ENCODE measurements around the gene RASA4B.
"Not testable (repeated sequence)": the region's sequence is repeated elsewhere in the genome, so short reads cannot be mapped to it uniquely, and the experiment has no call there.

Gene RASA4B

DNA sequence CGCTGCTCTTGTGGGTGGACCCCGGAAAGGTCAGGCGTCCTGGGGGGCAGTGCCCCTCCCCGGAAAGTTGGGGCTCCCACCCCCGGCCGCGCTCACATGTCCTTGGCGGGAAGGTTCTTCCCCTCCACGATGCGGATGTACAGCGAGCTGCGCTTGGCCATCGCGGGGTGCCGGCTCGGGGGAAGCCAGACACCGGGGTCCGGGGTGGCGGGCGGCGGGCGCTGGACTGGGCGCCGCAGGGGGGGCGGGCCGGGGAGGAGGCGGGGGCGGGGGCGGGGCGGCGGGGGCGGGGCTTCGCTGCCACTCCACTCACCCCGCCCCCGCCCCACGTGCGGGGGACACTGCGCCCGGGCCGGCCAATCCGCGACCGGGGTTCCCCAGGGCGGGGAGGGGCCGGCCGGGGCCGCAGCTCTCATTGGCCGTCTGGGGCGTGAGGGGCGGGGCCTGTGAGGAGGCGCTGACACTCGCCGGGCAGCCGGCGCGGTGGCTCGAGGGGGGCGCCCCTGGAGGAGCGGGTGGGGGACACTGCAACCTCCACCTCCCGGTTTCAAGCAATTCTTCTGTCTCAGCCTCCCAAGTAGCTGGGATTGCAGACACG lies at the start of gene RASA4B:
Gene RASA4B, minus strand, starts transcription at position 228 of the 598 bp plus-strand sequence. Its CDS starts 67 bp downstream, at position 161.
- not testable (repeated sequence) for DNase-seq (ENCODE audit: low read depth in 1 of 2, low spot score in 1 of 2)

DNA sequence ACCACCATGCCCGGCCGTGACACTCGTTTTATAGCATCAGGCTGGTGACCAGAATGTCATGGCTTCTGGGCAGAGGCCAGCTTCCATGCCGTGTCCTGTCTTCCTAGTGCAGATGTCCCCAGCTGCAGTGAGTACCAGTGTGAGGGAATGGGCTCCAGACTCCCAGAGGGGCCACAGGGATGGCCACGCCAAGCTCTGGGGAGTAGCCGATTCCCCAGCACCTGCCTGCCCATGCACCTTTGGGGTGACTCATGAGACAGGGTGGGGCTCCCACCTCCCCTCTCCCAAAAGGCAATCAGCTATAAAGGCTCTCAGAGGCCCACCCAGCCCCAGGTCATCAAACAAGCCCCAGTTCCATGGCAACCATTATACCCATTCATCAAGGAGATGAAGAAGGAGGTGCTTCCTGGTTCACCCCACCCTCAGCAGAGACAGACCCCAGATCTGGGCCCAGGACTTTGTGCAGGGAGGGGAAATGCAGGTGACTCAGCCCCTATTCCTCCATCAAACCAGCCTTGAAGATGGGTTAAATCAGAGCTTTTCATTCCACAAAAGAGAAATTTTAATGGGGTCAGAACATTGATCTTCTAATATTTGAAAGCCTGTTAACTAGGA lies 33.3 kb upstream of the RASA4B start, which contains the start of gene SPDYE2:
Gene SPDYE2, plus strand, starts transcription at position 419 of the 615 bp plus-strand sequence. CDS start 2,030 bp downstream, outside the sequence.
- not testable (repeated sequence) for DNase-seq (ENCODE audit: low read depth in 1 of 2, low spot score in 1 of 2)

DNA sequence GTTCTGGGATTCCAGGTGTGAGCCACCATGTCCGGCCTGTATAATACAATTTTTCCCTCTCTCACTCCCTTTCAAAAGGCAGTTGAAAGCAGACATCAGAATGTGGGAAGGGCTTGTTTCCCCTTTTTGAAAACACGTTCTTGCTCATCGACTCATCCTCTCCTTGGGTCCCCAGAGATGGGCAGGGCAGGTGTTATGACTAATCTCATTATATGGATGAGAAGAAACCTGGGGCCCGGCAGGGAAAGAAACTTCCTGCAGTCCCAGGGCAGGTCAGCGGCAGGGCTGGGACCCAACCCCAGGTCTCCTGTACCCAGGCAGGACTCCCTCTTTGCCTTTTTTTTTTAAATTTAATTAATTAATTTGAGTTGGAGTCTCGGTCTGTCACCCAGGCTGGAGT lies 28.8 kb upstream of the RASA4B start:
- not testable (repeated sequence) for DNase-seq (ENCODE audit: low read depth in 1 of 2, low spot score in 1 of 2)

DNA sequence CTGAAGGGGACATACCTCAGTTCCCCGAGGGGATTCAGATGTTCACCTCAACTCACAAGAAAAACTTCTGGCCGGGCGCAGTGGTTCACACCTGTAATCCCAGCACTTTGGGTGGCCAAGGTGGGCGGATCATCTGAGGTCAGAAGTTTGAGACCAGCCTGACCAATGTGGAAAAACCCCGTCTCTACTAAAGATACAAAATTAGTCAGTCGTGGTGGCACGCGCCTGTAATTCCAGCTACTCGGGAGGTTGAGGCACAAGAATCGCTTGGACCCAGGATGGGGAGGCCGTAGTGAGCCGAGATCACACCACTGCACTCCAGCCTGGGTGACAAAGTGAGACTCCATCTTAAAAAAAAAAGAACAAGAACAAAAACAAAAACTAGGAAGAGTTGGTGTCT lies 27.7 kb upstream of the RASA4B start:
- not testable (repeated sequence) for DNase-seq (ENCODE audit: low read depth in 1 of 2, low spot score in 1 of 2)

DNA sequence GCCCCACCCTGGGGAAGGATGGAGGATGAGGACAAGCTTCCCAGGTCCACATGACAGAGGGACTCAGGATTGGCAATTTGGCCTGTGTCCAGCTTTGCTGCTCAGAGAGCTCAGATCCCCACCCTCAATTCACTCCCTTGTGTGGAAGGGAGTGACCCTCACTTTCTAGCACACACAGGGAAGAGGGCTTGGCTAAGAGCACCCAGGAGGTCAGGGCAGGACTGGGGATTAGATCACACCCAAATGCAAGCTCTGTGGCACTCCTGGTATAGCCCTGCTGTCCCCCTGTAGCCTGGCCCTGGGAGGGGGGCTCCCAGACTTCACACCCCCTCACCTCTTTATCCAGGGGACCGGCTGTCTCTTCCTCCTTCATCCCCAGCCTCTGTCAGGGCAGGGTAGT lies 26.8 kb upstream of the RASA4B start:
- not testable (repeated sequence) for DNase-seq (ENCODE audit: low read depth in 1 of 2, low spot score in 1 of 2)

DNA sequence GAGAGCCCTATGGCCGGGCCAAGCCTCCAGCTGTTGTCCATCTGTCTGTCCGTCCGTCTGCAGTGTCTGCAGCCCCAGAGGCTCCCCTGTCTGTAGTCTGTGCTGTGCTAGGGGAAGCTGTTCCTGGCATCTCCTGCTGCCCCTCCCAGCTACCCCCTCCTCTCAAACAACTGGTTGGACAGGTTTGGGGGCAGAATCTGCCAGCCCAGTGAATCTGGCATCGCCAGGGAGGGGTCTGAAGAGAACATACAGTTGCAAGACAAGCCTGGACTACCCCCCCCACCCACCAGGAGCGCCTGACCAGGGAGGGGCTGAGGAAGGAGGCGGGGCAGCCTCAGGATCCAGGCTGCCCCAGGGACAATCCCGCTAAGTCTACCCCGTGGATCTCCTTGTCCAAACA lies 26.0 kb upstream of the RASA4B start, which contains the start of gene UPK3BL2:
Gene UPK3BL2, minus strand, starts transcription at position 101 of the 400 bp plus-strand sequence. Its CDS starts 60 bp downstream, at position 41.
- not testable (repeated sequence) for DNase-seq (ENCODE audit: low read depth in 1 of 2, low spot score in 1 of 2)

DNA sequence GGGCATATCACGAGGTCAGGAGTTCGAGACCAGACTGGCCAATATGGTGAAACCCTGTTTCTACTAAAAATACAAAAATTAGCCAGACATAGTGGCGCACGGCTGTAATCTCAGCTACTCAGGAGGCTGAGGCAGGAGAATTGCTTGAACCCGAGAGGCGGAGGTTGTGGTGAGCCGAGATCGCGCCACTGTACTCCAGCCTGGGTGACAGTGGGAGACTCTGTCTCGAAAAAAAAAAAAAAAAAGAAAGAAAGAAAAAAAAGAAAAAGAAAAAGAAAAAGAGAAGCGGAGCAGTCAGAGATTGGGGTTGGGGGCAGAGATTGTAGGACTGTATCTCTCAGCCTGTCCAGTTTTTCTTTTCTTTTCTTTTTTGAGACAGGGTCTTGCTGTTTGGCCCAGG lies 25.2 kb upstream of the RASA4B start:
- not testable (repeated sequence) for DNase-seq (ENCODE audit: low read depth in 1 of 2, low spot score in 1 of 2)

DNA sequence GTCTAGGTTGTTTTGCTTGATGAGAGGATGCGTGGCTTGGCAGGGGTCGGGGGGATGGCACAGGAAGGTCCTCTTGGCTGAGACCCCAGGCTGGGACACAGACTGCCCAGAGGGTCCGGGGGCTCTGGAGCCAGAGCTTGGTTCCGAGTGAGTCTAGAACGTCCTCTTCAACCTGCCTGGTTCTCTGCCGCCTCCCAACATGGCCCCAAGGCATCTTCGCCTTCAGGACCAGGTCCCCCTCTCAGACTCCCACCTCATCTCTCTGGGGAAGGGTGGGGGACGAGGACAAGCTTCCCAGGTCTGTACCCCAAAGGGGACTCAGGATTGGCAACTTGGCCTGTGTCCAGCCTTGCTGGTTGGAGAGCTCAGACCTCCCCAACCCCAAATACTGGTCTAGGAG lies 24.5 kb upstream of the RASA4B start:
- not testable (repeated sequence) for DNase-seq (ENCODE audit: low read depth in 1 of 2, low spot score in 1 of 2)

DNA sequence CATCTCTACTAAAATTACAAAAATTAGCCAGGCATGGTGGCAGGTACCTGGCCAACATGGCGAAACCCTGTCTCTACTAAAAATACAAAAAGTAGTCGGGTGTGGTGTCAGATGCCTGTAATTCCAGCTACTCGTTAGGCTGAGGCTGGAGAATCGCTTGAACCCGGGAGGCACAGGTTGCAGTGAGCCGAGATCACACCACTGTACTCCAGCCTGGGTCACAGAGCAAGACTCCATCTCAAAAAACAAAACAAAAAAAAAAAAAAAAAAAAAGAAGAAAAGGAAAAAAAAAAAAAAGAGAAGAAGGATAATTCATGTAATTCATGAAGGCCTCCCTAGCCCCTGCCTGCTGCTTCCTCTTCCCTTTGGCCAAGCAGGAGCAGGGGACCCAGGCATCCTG lies 23.0 kb upstream of the RASA4B start:
- DNase-seq (ENCODE audit: low read depth in 1 of 2, low spot score in 1 of 2): not testable (repeated sequence)

DNA sequence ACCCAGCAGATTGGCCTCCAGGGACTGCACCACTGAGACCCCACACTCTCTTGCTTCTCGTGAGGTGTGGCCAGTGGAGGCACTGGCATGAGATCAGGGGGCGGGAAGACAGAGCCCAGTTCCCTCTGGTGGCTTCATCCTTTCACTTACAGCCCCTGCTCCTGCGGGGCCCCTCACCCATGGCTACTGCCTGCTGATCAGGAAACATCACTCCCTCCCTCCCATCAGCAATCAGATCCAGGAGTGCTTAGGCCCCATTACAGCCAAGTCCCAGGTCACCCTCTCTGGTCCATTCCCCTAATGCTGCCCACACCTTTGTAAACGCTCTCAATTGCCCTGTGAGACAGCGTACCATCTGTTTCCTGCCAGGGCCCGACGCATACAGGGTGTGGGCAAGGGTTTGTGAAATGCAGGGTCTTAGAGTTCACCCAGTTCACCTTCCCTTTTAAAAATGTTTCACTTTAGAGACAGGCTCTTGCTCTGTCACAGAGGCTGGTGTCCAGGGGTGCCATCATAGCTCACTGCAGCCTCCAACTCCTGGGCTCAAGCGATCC lies 17.6 kb upstream of the RASA4B start:
- DNase-seq (ENCODE audit: low read depth in 1 of 2, low spot score in 1 of 2): not testable (repeated sequence)

DNA sequence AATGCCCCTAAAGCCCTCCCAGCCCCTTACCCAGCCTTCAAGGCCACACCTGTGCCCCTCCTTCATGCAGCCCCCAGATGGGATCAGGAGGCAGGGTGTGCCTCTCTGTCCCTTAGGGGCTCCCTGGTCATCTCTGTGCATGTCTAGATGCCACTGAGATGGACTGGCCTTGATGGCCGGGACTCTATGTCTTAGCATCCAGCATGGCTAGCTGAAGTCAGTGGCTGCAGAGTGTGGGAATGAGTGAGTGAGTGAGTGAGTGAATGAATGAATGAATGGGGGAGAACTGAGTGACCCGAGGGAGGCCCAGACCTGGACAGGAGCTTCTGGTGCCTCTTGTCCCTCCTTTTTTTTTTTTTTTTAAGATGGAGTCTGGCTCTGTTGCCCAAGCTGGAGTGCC lies 14.6 kb upstream of the RASA4B start:
- not testable (repeated sequence) for DNase-seq (ENCODE audit: low read depth in 1 of 2, low spot score in 1 of 2)

DNA sequence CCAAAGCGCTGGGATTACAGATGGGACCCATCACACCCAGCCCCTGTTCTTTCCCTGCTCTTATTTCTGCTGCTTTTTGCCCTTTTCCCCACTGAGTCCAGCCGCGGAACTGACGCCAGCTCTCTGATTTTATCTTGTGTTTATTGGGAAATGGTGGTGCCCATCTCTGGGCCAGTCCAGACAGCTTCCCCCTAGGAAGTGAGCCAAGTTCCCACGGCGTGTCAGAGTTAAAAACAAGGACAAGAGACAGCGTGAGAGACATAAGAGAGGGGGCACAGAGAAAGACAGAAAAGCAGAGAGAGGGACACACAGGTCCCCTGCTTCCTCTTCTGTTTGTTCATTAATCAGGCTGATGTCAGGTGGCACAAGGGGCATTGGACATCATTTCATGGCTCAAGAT lies 14.0 kb upstream of the RASA4B start:
- DNase-seq (ENCODE audit: low read depth in 1 of 2, low spot score in 1 of 2): not testable (repeated sequence)

DNA sequence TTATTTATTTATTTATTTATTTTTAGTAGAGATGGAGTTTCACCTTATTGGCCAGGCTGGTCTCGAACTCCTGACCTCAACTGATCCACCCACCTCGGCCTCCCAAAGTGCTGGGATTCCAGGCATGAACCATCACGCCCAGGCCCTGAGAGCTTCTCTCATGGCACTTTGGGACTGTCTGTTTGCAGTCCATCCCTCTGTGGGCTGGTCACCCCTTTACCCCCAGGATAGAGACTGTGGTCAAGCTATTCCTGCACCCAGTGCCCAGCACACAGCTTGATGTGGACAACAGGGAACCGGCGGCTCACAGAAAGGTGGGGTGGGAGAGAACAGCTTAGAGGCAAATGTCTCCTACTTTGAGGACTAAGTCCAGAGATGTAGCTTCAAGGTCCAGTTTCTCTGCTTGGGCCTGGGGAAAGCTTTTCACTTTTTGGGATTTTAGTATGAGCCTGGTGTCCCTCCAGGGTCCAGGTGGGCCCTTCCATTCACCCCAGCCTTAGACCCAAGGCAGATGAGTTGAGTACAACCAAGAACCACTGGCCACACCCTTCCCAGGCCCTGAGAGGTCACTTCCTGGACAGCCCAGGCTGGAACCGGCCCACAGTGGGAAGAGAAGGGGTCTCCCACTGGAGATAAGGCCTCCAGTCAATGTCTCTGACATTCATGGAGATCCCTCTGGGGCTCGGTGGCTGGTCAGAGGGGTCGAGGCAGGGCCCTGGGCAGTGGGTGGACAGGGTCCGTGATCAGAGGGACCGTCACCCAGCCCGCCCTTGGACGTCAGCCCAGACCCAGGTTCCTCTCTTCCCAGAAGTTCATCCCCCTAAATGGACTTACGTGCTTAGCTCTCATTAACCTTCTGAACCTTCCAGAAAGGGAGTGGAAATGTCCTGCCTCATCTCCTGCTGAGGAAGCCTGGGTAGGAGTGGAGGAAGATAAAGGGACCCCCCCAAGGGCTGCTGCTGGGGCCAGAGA lies 10.5 kb upstream of the RASA4B start:
- DNase-seq (ENCODE audit: low read depth in 1 of 2, low spot score in 1 of 2): not testable (repeated sequence)

DNA sequence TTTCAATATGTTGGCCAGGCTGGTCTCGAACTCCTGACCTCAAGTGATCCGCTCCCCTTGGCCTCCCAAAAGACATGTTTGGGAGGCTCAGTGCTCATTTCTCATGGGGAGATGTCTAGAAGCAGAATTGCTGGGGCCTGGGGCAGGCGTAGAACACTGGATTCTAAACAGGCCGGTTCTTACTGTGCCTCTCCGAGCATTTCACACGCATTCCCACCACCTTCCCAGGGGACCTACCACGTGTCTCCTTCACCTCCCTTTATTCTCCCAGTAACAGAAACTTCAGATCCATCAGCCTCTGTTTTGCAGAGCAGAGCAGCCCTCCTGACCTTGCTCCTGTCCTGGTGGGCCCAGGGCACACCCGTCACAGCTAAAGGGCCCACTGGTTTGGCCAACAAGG lies 9.6 kb upstream of the RASA4B start:
- DNase-seq (ENCODE audit: low read depth in 1 of 2, low spot score in 1 of 2): not testable (repeated sequence)

DNA sequence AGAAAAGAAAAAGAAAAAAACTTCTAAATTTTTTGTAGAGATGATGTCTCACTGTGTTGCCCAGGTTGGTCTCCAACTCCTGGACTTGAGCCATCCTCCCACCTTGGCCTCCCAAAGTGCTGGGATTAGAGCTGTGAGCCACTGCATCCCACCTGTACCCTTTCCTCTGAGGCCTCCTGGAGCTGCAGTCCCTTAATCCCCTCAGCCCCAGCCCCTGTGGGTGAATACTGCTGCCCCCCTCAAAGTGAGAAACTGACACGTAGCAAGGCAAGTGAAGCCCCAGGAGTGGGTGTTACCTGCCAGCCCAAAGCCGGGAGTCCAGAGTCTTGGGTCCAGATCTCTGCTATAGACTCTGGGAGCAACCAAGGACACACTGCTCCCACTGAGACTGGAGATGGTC lies 7.2 kb upstream of the RASA4B start:
- not testable (repeated sequence) for DNase-seq (ENCODE audit: low read depth in 1 of 2, low spot score in 1 of 2)

DNA sequence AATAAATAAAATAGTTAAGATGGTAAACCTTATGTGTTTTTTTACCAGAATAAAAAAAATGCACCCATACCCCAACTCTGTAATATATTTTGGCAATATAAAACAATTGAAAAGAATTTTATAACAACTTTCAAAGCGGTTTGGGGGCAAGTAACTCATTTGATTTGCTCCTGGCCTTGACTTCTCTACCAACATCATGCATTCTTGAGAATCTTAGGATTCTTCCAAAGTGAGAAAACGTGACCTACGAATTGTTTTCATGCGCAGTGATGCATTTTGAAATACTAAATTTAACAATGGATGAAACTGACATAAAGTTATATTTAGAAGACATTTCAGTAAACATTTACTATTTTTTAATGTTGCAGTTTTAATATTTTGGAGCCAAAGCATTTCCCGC lies 3.2 kb upstream of the RASA4B start:
- DNase-seq (ENCODE audit: low read depth in 1 of 2, low spot score in 1 of 2): not testable (repeated sequence)

DNA sequence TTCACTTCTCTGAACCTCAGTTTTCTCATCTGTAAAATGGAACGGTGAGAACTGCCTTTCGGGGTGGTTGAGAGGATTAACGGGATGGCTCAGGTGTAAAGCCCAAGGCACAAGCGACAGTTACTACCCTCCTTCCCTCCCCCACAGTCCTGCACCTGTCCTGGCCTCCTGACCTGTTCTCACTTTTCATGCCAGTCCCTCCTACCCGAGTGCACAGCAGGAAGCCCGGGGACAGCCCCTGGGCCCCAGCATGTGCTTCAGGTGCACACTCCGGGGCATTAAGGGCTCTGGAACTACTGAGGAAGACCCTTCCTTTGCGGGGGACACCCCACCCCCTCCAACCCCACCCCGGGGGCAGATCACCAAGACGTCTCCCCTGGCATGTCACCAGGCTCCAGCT lies 626 bp downstream of the RASA4B start:
- not testable (repeated sequence) for DNase-seq (ENCODE audit: low read depth in 1 of 2, low spot score in 1 of 2)

DNA sequence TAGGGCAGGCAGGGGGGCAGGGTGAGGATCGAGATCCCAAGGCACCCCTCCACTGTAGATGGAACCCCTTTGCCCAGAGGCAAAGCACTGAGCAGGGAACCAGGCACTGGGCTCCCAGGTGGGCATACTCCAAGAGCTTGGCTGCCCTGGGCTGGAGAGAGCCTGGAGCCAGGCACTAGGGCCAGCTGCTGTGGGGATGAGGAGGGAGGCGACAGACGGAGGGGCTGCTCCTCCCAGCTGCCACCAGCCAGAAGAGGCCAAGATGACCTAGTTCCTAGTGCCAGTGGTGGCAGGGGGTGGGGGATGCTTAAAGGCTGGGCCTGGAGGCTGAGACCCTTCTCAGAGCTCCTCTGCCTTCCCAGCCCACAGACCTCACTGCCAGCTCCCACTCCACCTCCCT lies 1.7 kb downstream of the RASA4B start:
- not testable (repeated sequence) for DNase-seq (ENCODE audit: low read depth in 1 of 2, low spot score in 1 of 2)

DNA sequence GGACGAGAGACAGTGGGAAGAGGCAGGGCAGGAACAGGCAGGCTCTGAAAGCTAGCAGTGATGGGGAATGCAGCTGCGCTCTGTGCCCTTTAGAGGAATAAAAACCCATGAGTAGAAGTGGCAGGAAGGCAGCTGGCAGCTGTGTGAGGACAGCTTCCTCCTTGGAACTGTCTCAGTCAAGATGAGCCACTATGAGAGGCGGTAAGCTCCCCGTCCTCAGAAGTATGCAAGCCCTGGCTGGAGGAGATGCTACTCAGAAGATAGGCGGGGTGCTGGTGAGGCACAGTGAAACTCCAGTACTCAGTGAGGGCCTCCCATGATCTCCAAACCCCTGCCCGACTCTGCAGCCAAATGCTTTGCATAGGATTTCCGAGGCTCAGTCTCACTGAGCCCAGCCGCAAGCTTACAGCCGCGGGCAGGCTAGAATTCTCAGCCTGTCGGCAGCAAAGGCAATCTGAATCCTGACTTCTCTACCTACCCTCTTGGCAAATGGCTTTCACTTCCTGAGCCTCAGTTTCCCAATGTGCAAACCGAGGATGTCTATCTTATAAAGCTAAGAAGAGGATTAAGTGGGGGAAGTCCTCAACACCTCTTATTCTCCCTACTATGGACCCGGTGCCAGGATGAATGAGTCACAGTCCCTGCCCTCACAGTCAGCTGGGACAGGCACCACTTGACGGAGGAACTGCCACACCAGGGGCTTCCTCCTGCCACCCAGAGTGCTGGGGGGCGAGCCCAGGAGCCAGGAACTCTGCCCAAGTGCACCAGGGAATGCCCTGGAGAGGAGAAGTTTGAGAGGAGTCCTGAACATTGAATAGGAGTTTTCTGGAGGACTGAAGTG lies 2.5 kb downstream of the RASA4B start:
- DNase-seq (ENCODE audit: low read depth in 1 of 2, low spot score in 1 of 2): not testable (repeated sequence)

DNA sequence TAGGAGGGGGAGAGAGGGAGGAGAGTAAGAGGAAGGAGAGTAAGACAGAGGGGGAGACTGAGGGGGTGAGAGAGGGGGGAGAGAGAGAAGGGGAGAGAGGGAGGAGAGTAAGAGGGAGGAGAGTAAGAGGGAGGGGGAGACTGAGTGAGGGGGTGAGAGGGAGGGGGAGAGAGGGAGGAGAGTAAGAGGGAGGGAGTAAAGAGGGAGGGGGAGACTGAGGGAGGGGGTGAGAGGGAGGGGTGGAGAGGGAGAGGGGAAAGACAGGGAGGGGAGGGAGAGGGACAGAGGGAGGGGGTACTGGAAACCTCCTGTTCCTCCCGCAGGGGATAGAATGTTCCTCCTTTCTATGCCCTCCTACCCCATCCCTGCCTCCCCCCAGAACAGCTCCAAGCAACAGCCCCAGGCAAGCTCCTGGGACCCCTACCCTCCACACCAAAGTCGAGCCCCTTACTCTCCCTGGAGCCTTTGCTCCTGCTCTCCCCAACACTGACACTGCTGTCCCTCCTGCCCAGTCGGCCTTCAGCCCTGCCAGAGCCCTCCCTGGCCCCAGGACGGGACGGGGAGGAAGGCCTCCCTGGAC lies 4.8 kb downstream of the RASA4B start:
- not testable (repeated sequence) for DNase-seq (ENCODE audit: low read depth in 1 of 2, low spot score in 1 of 2)
